Endothelial cell of umbilical vein (primary cell): ENCODE results near the gene TEN1.

ENCODE experiments used
- EZH2 ChIP-seq: IDR thresholded peaks from 2 replicates; pipeline ENCODE4 v1.6.1; 2012; ENCODE audit warnings: borderline replicate concordance, low read depth, mild to moderate bottlenecking, moderate library complexity, low read length, inconsistent platforms; ENCODE audit not compliant: severe bottlenecking
- JUN ChIP-seq: IDR thresholded peaks from 2 replicates; pipeline ENCODE4 v1.6.1; 2011; ENCODE audit warnings: borderline replicate concordance, low read depth; ENCODE audit not compliant: insufficient read length, insufficient read depth
- POLR2A ChIP-seq: IDR thresholded peaks from 2 replicates; pipeline ENCODE4 v1.6.1; 2012; ENCODE audit warnings: low read depth, mild to moderate bottlenecking, control low read depth, low read length
- POLR2AphosphoS5 ChIP-seq: IDR thresholded peaks from 2 replicates; pipeline ENCODE4 v1.6.1; 2012; ENCODE audit warnings: low read depth, mild to moderate bottlenecking, control low read depth, low read length, moderate library complexity; ENCODE audit not compliant: insufficient read depth
- TF ChIP-seq, protein P1 (sequence below), 2 donors: IDR thresholded peaks; 1 replicate in 1 of 2; 2 replicates in 1 of 2; pipeline ENCODE4 v1.5.1; 2011; ENCODE audit warnings: low read length in 2 of 2, mild to moderate bottlenecking in 2 of 2, moderate library complexity in 2 of 2, control low read depth in 1 of 2, inconsistent platforms in 1 of 2, low read depth in 1 of 2; ENCODE audit not compliant: insufficient read depth in 1 of 2; ENCODE audit errors: extremely low read depth in 1 of 2
- TF ChIP-seq, protein P2 (sequence below): IDR thresholded peaks from 2 replicates; pipeline ENCODE4 v1.6.1; 2011; ENCODE audit not compliant: insufficient read depth, insufficient read length

- TF ChIP-seq, protein P1, sequence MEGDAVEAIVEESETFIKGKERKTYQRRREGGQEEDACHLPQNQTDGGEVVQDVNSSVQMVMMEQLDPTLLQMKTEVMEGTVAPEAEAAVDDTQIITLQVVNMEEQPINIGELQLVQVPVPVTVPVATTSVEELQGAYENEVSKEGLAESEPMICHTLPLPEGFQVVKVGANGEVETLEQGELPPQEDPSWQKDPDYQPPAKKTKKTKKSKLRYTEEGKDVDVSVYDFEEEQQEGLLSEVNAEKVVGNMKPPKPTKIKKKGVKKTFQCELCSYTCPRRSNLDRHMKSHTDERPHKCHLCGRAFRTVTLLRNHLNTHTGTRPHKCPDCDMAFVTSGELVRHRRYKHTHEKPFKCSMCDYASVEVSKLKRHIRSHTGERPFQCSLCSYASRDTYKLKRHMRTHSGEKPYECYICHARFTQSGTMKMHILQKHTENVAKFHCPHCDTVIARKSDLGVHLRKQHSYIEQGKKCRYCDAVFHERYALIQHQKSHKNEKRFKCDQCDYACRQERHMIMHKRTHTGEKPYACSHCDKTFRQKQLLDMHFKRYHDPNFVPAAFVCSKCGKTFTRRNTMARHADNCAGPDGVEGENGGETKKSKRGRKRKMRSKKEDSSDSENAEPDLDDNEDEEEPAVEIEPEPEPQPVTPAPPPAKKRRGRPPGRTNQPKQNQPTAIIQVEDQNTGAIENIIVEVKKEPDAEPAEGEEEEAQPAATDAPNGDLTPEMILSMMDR (IDR thresholded peaks at IDR 0.05; ENCODE audit: extremely low read depth in 1 of 2, insufficient read depth in 1 of 2, low read depth in 1 of 2, low read length in 2 of 2): no peak
- TF ChIP-seq POLR2A (no peak), EZH2 (no peak), POLR2AphosphoS5 (no peak), JUN (no peak)
- TF ChIP-seq, protein P2, sequence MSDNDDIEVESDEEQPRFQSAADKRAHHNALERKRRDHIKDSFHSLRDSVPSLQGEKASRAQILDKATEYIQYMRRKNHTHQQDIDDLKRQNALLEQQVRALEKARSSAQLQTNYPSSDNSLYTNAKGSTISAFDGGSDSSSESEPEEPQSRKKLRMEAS: no peak
Measured at GRCh38 chr17:75994802-75995370, 15.8 kb downstream of the TEN1 start.
